Prostate gland (tissue), 1 donor: ENCODE data around the gene GSTM2.

Experiments
- POLR2A ChIP-seq: fragments of 450-650 bp; IDR thresholded peaks from one replicate; pipeline ENCODE4 v1.6.1; 2016; ENCODE audit warnings: antibody characterized with exemption, mild to moderate bottlenecking
- POLR2AphosphoS5 ChIP-seq: sonication (generic); formaldehyde crosslinking; IDR thresholded peaks from one replicate; pipeline ENCODE4 v1.6.1; 2017; ENCODE audit warnings: antibody characterized with exemption

DNA sequence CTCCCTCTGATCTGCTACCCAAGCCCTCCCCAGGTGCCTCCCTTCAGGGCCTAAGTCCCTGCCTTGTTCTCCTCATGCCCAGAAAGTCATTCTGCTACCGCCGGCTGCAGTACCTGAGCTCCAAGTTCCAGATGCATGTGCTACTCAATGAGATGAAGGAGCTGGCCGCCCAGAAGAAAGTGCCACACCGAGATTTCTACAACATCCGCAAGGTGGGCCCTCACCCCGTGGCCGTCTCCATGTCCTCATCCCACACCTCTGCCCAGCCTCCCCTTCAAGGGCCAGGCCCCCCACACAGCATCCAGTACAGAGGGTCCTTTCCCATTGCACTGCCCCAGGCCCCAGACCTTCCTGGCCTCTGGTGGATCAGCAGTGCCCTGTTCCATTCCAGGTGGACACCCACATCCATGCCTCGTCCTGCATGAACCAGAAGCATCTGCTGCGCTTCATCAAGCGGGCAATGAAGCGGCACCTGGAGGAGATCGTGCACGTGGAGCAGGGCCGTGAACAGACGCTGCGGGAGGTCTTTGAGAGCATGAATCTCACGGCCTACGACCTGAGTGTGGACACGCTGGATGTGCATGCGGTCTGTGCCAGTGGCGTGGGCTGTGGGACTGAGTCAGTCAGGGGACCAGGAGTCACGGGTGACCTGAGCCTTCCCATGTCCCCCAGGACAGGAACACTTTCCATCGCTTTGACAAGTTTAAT is 40.0 kb upstream of the GSTM2 start:
- TF ChIP-seq POLR2A, result no peak
- TF ChIP-seq POLR2AphosphoS5, result no peak
